Hematopoietic multipotent progenitor cell treated with erythropoietin and hydrocortisone succinate and interleukin-3 and kit ligand, for 17 days (in vitro differentiated cells): ENCODE data around the gene SPOCD1.

Source experiments
- DNase-seq: peaks from one replicate; pipeline ENCODE4 v3.0.0-alpha.2; 2015; ENCODE audit warnings: low spot score

The SPOCD1 gene

DNA sequence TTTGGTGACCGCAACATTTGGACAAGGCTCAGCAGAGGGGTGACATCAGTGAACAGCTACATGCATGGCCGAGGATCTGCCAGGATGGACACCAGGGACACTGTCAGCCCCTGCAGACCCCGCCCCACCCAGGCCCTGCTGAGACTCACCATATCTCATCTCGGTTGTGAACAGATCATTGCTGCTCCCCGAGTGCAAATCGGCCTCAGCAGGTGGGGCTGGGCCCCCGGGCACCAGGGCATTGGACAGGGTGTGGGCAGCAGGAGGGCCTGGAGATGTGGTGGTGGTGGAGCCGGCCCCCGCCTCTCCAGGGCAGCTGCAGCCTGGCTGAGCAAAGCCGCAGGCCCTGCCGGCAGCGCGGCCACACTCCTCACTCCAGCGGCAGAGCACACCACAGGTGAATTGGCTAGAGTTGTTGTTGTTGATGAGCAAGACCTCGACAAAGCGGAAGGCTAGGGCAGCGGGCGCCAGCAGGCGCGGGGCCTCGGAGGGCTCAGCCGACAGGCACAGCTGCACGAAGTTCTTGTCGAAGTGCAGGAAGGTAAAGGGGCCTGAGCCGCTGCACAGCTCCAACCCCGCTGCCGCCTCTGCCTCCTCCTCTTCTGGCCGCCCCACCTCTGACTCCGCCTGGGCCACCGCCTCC, 59.9 kb downstream of the SPOCD1 start:
- no peak for DNase-seq

DNA sequence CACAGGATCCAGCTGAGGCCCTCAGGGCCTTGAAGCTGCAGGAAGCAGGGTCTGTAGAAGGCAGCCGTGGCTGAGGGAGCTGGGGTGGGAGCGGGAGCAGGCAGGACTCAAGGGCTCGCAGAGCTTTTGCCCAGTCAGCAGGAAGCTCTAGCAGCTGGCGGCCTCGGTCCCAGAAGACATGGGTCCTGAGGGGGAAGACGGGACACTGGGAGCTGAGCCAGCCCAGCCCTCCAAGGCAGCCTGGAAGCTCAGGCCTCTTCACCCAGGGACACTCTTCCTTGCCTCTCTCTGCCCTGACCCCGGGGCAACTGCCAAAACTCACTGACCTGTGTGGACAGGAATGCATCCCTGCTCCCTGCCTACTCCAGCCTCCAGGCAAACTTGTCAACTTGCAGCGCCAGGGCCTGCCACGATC, 60.6 kb downstream of the SPOCD1 start:
- DNase-seq: no peak

DNA sequence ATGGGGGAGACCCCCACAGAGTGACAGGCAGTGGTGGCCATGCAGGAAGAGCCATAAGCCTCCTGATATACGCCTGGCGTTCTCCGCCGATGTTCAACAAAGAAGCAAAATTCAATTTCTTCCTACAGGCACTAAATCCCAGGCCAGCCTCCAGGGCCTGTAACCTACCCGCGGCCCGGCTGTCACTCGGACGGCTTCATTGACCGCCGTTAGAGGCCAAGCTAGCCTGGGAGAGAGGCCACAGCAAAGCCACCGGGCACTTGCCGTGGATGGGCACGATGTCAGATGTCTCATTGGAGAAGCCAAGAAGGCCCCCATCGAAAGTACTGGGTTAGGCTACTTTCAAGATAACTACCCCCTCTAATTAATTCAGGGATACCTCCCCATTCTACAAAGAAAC, 61.4 kb downstream of the SPOCD1 start:
- DNase-seq: no peak

DNA sequence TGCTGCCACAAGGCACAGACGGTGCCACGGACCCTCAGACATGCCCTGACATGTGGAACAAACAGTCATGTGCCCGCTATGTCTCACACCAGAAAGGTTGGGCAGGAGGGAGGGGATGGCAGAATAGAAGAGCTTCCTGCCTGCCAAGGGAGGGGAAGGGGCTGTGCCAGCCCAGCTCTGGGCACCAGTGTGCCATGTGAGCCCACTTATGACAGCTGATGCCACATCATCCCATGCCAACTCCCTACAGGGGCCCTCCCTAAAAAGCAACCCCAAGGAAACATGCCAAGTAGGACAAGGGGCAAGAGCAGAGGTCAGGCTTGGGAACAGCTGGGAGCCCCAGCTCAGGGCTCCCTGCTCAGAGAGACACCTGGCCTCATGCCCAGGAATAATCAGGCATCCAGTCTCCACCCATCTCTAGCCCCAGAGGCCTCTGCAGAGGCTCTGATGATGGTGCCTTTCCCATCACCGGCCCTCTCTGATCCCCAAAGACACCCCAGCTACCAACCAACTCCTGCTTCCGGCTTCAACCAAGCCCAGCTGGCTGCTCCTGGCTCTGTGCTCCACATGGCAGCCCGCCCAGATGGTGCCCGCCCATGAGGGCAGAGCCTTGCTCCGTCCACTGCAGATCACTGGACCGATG, 62.0 kb downstream of the SPOCD1 start:
- no peak for DNase-seq

DNA sequence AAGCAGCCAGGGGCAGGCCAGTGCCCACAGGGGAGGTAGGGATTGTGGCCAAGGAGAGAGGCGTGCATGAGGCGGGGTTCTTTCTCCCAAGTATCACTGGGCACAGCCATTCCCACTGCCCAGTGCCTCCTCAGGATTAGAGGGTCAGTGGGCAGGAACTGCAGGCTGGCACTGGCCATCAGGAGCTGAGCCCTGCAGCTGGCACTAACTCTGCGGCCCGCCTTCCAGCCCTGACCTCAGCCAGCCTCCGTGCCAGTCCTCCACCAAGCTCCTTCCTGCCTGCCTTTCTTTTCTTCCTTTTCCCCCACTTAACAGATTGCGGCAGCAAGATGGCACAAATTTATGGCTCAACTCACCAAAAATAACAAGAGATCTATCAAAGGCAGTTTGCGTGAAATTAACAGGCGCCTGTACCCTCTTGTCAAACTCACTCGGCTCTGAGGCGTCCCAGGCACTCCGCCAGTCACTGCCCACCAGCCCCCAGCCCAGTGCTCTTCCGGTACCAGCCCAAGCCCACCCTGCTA, 62.8 kb downstream of the SPOCD1 start:
- no peak for DNase-seq

DNA sequence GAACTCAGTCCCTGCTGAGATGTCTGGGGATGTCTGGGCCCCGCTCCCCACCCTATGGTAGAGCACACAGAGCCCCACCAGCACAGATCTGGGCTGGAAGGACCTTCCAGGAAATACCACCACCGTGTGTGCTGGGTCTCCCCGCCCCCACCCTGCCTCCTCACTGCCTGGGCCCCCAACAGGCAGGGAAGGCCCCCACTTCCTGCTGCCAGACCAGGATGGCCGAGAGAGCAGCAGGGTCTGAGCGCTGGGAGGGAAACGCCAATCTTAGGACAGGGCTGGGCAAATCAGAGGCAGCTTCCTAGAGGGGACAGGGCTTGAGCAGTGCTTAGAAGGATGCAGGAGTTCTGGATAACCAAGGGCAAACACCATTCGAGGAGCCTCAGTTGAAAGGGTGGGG, 63.6 kb downstream of the SPOCD1 start:
- DNase-seq: no peak

DNA sequence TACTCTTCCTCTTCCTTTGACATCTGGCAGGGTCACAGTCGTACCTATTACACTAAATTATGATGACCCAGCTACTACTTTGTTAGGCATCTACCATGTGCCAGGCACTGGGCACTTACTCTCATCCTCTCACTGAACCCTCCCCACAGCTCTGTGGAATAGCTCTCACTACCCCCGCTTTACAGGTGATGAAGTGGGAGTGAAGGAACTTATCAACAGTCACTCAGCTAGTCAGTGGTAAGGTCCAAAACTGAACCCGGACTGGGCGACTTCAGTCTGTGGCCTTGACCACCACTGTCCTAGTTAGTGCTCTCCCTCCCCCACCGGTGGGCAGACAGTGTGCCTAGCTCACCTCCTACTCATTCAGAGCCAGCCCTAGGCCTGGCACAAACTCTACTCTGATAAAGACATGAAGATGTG, 64.0 kb downstream of the SPOCD1 start:
- no peak for DNase-seq

DNA sequence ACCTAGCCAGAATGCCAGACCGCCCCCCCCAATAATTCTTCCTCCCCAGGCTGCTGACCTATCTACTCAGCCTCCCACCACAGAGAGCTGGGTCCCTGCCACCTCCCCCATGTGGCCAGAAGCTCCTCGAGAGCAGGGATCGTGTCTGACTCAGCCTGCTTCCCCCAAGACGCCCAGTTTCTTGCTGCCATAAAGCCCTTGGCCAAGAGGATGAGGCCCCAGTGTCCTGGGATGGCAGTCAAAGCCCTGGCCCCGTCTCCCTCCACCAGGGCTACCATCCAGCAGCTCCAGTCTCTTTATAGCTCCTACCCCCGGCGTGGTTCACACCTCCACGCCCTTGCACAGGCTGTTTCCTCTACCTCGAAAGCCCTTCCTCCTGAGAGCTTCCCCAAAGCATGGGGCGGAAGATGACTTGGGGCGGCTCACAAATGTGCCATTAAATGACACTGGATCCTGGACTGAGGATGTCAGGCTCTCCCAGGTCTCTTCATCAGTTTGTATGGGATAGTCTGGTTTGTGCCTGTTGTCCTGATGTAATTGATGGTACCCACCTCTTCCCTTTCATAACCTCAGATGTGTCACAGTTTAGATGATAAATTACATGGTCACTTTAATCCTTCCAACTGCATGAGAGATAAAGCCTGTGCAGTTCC, 64.8 kb downstream of the SPOCD1 start:
- no peak for DNase-seq

DNA sequence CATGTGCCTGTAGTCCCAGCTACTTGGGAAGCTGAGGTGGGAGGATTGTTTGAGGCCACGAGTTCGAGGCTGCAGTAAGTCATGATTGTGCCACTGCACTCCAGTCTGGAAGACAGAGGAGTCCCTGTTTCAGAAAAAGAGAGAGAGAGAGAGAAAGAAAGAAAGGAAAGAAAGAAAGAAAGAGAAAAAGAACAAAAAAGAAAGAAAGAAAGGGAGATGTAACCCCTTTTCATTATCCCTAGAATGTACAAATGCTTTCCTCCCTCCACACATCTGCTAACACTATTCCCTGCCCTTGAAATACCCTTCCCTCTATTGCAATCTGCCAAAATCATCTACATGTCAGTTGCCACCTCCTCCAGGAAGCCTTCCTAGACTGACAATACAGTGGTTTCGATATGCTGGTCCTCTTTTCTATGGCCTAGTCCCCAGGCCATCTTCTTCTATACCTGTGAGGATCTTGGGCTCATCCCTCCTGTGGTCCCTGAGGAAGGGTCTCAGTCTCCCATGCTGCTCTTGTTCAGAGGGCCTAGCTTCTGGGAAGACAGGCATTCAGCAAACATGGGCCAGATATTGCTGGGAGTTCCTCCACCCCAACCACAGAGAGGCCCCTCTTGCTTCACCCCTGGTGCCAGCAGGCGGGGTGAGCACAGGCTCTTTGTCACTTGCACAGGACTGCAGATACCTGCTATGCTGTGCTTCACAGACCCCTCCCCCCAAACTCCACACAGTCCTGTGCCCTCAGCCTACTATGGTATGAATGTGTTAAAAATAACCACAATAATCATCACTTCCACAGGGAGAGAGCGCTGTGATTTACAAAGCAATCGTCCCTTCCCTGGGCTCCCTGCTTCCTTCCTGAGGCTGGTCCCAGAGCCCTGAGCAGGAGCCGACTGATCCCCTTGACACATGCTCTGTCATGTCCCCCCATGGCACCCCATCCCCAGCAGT, 65.8 kb downstream of the SPOCD1 start:
- DNase-seq: no peak

DNA sequence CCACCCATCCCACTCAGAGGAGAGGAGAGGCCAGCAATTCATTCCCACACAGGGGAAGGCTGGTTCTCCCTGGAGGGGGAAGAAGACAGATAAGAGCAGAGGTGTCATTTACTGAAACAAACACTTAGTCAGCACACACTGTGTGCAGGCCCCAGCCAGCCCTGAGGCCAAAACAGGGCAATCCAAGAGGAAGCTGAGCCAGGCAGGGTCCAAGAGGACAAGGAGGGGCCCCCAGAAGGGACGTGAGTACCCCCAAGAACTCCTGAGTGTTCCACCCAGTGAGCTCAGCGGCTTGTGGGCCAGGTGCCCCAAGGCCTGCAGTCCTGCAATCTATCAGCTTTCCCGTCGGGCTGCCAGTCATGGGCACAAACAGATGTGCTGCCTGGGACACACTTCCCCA, 67.5 kb downstream of the SPOCD1 start:
- DNase-seq: no peak

DNA sequence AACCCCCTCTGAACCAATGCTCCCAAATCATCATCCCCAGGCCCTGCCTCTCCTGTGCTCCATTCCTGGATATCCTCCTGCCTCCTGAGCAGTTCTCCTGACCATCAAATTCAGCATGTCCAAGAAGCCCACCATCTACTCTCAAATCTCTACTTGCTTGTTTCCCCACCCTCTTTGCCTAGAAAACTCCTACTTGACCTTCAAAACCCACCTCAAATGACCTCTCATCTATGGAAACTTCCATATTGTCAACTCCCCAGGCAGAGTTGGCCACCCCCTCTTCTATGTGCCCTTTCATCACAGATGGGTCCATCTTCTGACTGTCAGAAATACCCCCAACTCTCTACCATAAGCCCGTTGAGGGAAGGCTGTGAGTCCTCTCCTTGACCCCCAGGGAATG, 68.5 kb downstream of the SPOCD1 start:
- DNase-seq: no peak

DNA sequence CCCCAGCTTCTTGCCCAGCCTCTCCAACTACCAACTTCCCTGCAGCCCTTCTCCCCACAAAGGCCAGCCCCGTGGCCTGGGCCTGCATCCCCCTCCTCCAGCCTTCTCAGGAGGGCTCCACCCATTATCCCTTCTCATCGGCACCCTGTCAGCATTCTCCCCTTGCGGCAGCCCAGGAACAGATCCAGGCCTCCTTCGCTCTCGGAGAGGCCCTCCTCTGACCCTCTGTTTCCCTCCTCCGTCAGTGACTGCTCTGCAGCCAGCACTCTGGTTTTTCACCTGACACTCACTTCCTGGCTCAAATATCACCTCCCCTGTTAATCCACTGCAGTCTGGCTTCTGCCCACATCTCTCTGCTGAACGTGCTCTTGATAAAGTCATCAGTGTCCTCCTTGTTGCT, 69.1 kb downstream of the SPOCD1 start:
- DNase-seq: no peak

DNA sequence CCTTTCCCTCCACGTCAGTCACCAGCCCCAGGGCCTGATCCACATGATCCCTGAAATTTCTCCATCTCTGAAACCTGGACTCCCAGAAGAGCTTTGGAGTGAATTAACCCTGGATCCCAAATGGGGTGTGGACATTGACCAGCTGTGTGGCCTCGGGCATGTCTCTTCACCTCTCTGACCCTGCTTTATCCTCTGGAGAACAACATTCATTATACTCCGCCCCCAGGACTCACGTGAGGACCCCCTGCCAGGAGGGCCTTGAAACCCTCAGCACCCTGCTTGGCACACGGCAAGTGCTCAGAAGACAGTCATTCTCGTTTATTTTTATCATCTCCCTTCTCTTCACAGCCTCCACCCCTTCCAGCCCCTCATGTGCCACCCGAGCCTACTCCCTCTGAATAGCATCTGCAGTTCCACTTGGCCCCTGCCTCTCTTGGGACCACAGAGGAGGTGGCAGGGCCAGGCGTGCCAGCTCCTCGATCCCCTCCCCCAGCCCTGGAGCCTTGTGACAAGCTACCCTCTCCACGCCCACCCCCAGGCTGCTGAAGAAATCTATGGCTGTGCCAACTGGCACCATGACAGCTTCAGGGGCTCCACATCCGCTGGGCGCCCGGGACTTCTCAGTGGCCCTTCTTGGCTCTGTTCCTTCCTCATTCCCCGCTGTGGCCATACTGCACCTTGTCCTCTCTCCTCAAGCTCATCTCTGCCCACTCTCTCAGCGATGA, 69.7 kb downstream of the SPOCD1 start:
- DNase-seq: no peak

DNA sequence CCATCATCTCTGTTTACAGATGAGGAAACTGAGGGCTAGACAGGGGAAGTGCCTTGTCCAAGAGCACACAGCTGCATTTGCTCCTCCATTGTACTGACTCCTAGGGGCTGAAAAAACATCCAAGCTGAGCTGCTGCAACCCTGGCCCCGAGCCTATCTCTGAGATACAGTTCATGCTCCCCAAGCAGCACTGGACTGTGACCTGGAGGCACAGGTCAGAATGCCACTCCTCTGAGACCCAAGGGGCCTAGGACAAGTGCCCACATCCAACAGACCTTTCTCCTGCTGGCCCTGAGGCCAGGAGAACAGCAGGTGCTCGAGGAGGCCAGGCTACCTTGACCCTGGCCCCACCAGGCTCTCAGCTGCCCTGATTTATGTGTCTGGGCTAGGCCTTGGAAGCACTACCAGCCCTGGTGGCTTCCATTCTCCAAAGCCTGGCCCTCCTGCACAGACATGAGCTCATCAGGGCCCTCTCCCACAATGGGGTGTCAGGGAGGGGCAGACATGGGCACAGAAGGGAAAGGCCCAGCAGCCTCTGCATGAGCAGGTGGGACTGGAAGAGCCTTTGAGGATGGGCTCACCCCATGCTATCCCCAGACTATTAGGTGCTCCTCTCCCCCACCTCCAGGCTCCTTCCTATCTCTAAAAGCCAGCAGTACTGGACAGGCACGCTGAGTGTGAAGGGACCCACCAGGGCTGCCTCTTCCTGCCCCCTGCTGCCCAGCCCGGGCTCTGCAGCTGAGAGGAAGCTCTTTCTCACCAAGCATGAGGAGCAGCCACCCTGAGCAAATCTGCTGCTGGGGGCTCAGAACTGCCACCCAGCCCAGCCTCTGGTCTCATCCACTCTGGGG, 70.5 kb downstream of the SPOCD1 start:
- no peak for DNase-seq

DNA sequence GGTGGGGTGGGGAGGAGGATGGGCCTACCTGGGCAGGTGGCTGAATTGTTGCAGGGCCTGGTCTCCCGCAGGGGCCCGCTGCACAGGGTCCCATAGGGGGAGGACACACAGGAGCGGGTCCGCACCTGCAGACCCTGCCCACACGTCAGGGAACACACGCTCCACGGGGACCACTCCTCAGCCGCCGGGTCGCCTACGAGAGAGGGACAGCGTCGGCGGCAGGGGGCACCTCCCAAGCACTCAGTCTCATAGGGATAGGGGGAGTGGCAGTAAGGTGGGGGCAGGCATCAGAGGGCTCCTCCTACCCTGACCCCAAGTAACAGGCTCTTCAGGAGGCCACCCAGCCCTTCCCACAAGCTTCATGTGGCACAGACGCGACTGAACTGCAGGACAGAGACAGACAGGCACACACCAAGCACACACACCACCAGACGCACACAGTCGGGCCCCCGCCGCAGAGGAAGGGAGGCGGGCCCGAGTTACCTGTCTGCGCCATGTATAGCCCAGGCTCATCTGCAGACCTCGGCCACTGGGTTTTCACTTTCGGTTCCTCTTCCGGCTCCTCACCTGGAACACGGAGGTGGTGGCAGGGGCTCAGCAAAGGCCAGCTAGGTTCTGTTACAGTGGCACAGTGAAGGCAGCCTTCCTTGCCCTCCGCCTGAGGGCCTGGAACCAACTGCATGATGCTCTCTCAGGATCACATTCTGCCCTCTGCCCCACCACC, 71.5 kb downstream of the SPOCD1 start:
- no peak for DNase-seq

DNA sequence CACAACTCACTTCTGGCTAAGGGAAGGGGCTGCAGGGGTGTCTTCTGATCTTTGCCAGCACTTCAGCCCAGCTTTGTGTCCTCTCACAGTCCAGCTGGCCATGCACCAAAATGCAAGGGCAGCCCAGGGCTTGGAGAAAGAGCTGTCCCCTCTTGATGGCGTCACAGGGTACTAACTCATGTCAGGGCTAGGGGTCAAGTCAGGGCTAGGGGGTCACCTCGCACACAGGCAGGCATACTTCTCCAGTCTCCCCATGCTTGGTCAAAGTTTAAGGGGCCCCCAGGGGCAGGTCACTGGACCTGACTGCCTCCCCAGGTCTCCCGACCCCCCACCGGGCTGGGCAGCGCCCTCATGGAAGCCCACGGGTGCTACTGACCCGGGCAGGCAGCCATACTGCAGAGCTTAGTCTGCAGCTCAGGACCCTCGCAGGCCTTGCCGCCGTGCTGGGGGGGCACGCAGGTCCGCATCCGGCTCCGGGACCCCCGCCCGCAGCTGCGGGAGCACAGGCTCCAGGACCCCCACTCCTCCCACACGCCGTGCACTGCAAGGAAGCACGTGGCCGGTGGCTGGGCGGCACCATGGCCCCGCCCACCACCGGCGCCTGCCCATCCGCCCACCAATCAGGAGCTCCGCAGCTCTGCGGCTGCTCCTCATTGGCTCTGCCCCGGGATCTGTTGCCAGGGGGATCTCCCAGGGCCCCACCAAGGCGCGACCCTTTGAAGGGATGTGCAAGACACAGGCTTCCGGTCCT, 73.2 kb downstream of the SPOCD1 start:
- no peak for DNase-seq
